Stimulated activated naive B cell treated with anti-CD40 and anti-IgM and Interleukin-4, amounts not matched to agents 10 μg/mL and 1 μg/mL and 100 μg/mL, for 72 hours (primary cell): ENCODE results near the gene CYFIP2.

Source experiments
- ATAC-seq, 2 donors: fragments of 150-1000 bp; cut with Tn5 transposase; replicated peaks; 2 replicates each; pipeline ENCODE4 v1.10.0; 2021; ENCODE audit warnings: moderate library complexity in 1 of 2
- DNase-seq: peaks from one replicate; pipeline ENCODE4 v3.0.0; 2021
- H3K27ac Mint-ChIP-seq: one replicate; pipeline ENCODE4 v1.8.0; 2022; ENCODE audit warnings: mild to moderate bottlenecking, mixed read lengths
- H3K27me3 Mint-ChIP-seq, 2 donors: one replicate each; pipeline ENCODE4 v1.8.0; 2022; ENCODE audit warnings: mixed read lengths in 2 of 2
- H3K36me3 Mint-ChIP-seq, 2 donors: one replicate each; pipeline ENCODE4 v1.8.0; 2022; ENCODE audit warnings: mixed read lengths in 2 of 2, mild to moderate bottlenecking in 1 of 2
- H3K4me1 Mint-ChIP-seq, 2 donors: one replicate each; pipeline ENCODE4 v1.8.0; 2022; ENCODE audit warnings: mixed read lengths in 2 of 2, mild to moderate bottlenecking in 1 of 2
- H3K4me3 Mint-ChIP-seq, 2 donors: one replicate each; pipeline ENCODE4 v1.8.0; 2022; ENCODE audit warnings: mild to moderate bottlenecking in 2 of 2, mixed read lengths in 2 of 2, moderate library complexity in 1 of 2
- H3K9me3 Mint-ChIP-seq, 2 donors: one replicate each; pipeline ENCODE4 v1.8.0; 2022; ENCODE audit warnings: mixed read lengths in 2 of 2, mild to moderate bottlenecking in 1 of 2

CYFIP2 gene

GRCh38 chr5:157288405-157289163 is 22.7 kb downstream of the CYFIP2 start:
- Mint-ChIP-seq H3K36me3 (peaks cover 59 to 60% of the 10 kb centered on the region in 2 donors), H3K4me1 (peaks cover 36 to 74% of the 10 kb centered on the region in 2 donors), H3K4me3 (no peak overlapping the region), H3K9me3 (peaks cover 1 to 6% of the 10 kb centered on the region in 2 donors), H3K27ac (peak overlapping the region; percentile 74), H3K27me3 (no peaks in the 10 kb centered on the region)
- no peak for DNase-seq
- no peak for ATAC-seq

GRCh38 chr5:157289164-157289819 is 23.4 kb downstream of the CYFIP2 start:
- H3K4me1 Mint-ChIP-seq: peaks cover 33 to 67% of the 10 kb centered on the region in 2 donors
- peaks cover 63 to 65% of the 10 kb centered on the region in 2 donors for H3K36me3 Mint-ChIP-seq
- no peak overlapping the region for H3K4me3 Mint-ChIP-seq
- DNase-seq (no peak), ATAC-seq (no peak)
- H3K27me3 Mint-ChIP-seq: no peaks in the 10 kb centered on the region
- H3K9me3 Mint-ChIP-seq: peaks cover 1 to 6% of the 10 kb centered on the region in 2 donors
- peak overlapping the region; percentile 74 for H3K27ac Mint-ChIP-seq

- H3K4me3 Mint-ChIP-seq: peak overlapping the region in 1 of 2 donors; percentile 52
- H3K9me3 Mint-ChIP-seq: peaks cover 1 to 6% of the 10 kb centered on the region in 2 donors
- H3K4me1 Mint-ChIP-seq: peaks cover 23 to 57% of the 10 kb centered on the region in 2 donors
- peak overlapping the region; percentile 88 for H3K27ac Mint-ChIP-seq
- DNase-seq: no peak
- no peaks in the 10 kb centered on the region for H3K27me3 Mint-ChIP-seq
- ATAC-seq: peak in 1 of 2 donors; percentile 16
- peaks cover 64 to 66% of the 10 kb centered on the region in 2 donors for H3K36me3 Mint-ChIP-seq
Measured at GRCh38 chr5:157290156-157290980, 24.4 kb downstream of the CYFIP2 start.

GRCh38 chr5:157290981-157291711 is 25.2 kb downstream of the CYFIP2 start:
- peak overlapping the region; percentile 8 to 52 for H3K4me3 Mint-ChIP-seq
- DNase-seq: peak; percentile 65
- peaks cover 67 to 74% of the 10 kb centered on the region in 2 donors for H3K36me3 Mint-ChIP-seq
- H3K9me3 Mint-ChIP-seq: peaks cover 1 to 6% of the 10 kb centered on the region in 2 donors
- ATAC-seq: peak; percentile 96 to 97
- peak overlapping the region; percentile 88 for H3K27ac Mint-ChIP-seq
- no peaks in the 10 kb centered on the region for H3K27me3 Mint-ChIP-seq
- H3K4me1 Mint-ChIP-seq: peaks cover 23 to 56% of the 10 kb centered on the region in 2 donors

GRCh38 chr5:157292599-157292998 is 26.7 kb downstream of the CYFIP2 start:
- Mint-ChIP-seq H3K27me3 (no peaks in the 10 kb centered on the region), H3K27ac (no peak overlapping the region), H3K36me3 (peaks cover 72 to 82% of the 10 kb centered on the region in 2 donors), H3K9me3 (peaks cover 1 to 6% of the 10 kb centered on the region in 2 donors), H3K4me3 (no peak overlapping the region), H3K4me1 (peaks cover 23 to 49% of the 10 kb centered on the region in 2 donors)
- ATAC-seq (no peak), DNase-seq (no peak)

GRCh38 chr5:157294407-157295091 is 28.6 kb downstream of the CYFIP2 start:
- H3K4me3 Mint-ChIP-seq: no peak overlapping the region
- ATAC-seq: no peak
- peaks cover 1 to 6% of the 10 kb centered on the region in 2 donors for H3K9me3 Mint-ChIP-seq
- no peaks in the 10 kb centered on the region for H3K27me3 Mint-ChIP-seq
- DNase-seq: no peak
- H3K27ac Mint-ChIP-seq: peak overlapping the region; percentile 1
- H3K4me1 Mint-ChIP-seq: peaks cover 20 to 35% of the 10 kb centered on the region in 2 donors
- peaks cover 70 to 77% of the 10 kb centered on the region in 2 donors for H3K36me3 Mint-ChIP-seq

- no peak overlapping the region for H3K27ac Mint-ChIP-seq
- H3K36me3 Mint-ChIP-seq: peaks cover 69 to 75% of the 10 kb centered on the region in 2 donors
- no peak overlapping the region for H3K4me3 Mint-ChIP-seq
- DNase-seq (no peak), ATAC-seq (no peak)
- H3K4me1 Mint-ChIP-seq: peaks cover 16 to 28% of the 10 kb centered on the region in 2 donors
- peaks cover 1 to 6% of the 10 kb centered on the region in 2 donors for H3K9me3 Mint-ChIP-seq
- H3K27me3 Mint-ChIP-seq: no peaks in the 10 kb centered on the region
Measured at GRCh38 chr5:157295247-157295646, 29.3 kb downstream of the CYFIP2 start.

- H3K36me3 Mint-ChIP-seq: peaks cover 50 to 73% of the 10 kb centered on the region in 2 donors
- no peaks in the 10 kb centered on the region for H3K27me3 Mint-ChIP-seq
- DNase-seq: no peak
- H3K9me3 Mint-ChIP-seq: no peaks in the 10 kb centered on the region
- H3K27ac Mint-ChIP-seq: no peak overlapping the region
- ATAC-seq: no peak
- no peak overlapping the region for H3K4me3 Mint-ChIP-seq
- H3K4me1 Mint-ChIP-seq: peaks cover 3 to 4% of the 10 kb centered on the region in 2 donors
Measured at GRCh38 chr5:157300564-157300963, 34.6 kb downstream of the CYFIP2 start.

GRCh38 chr5:157301066-157301465 is 35.1 kb downstream of the CYFIP2 start:
- Mint-ChIP-seq H3K4me1 (peaks cover 3 to 4% of the 10 kb centered on the region in 2 donors), H3K9me3 (no peaks in the 10 kb centered on the region), H3K27me3 (no peaks in the 10 kb centered on the region), H3K4me3 (no peak overlapping the region), H3K27ac (peak overlapping the region; percentile 56), H3K36me3 (peaks cover 49 to 73% of the 10 kb centered on the region in 2 donors)
- DNase-seq (no peak), ATAC-seq (no peak)

GRCh38 chr5:157303023-157303422 is 37.1 kb downstream of the CYFIP2 start:
- peak overlapping the region; percentile 51 for H3K27ac Mint-ChIP-seq
- ATAC-seq: no peak
- peaks cover 12 to 19% of the 10 kb centered on the region in 2 donors for H3K4me1 Mint-ChIP-seq
- H3K9me3 Mint-ChIP-seq: no peaks in the 10 kb centered on the region
- H3K36me3 Mint-ChIP-seq: peaks cover 48 to 73% of the 10 kb centered on the region in 2 donors
- no peak for DNase-seq
- no peaks in the 10 kb centered on the region for H3K27me3 Mint-ChIP-seq
- no peak overlapping the region for H3K4me3 Mint-ChIP-seq

- no peak for ATAC-seq
- Mint-ChIP-seq H3K27me3 (no peaks in the 10 kb centered on the region), H3K4me1 (peaks cover 17 to 27% of the 10 kb centered on the region in 2 donors), H3K9me3 (no peaks in the 10 kb centered on the region), H3K36me3 (peaks cover 42 to 72% of the 10 kb centered on the region in 2 donors), H3K4me3 (no peak overlapping the region), H3K27ac (peak overlapping the region; percentile 37)
- no peak for DNase-seq
Measured at GRCh38 chr5:157303667-157304327, 37.9 kb downstream of the CYFIP2 start.

- peak overlapping the region; percentile 86 for H3K27ac Mint-ChIP-seq
- H3K9me3 Mint-ChIP-seq: no peaks in the 10 kb centered on the region
- DNase-seq (no peak), ATAC-seq (no peak)
- H3K4me3 Mint-ChIP-seq: no peak overlapping the region
- peaks cover 25 to 33% of the 10 kb centered on the region in 2 donors for H3K4me1 Mint-ChIP-seq
- H3K36me3 Mint-ChIP-seq: peaks cover 53 to 76% of the 10 kb centered on the region in 2 donors
- no peaks in the 10 kb centered on the region for H3K27me3 Mint-ChIP-seq
Measured at GRCh38 chr5:157306081-157306480, 40.2 kb downstream of the CYFIP2 start.
